HepG2 (cell line): Measurements from ENCODE around the gene ZFAND3. TPM values are rescaled to one million over a fixed set of nuclear protein-coding genes. Genes with fewer than 3 reads are reported as not detected.

Experiments
- ATAC-seq: fragments of 200-7000 bp; cut with Tn5 transposase; 3 replicates; pipeline ENCODE4 v1.9.1; 2020; ENCODE audit warnings: mild to moderate bottlenecking, moderate library complexity
- BruUV-seq: library from RNA; stranded (reverse); fragments of 400-500 nt; replicated peaks from 2 replicates; lab custom pipeline; 2021; lab: Mats Ljungman, UMichigan
- CTCF ChIA-PET: fragments of 300-600 bp; formaldehyde crosslinking; extraction: SDS; loops from one replicate; lab custom pipeline; 2021; ENCODE audit warnings: low total read pairs, inconsistent platforms, low intra/inter-chr PET ratio; lab: Yijun Ruan, JAX
- POLR2A ChIA-PET: fragments of 350-600 bp; sonication (Branson Sonifier 250); formaldehyde crosslinking; loops from one replicate; lab custom pipeline; 2020; ENCODE audit warnings: antibody characterized with exemption, inconsistent platforms; lab: Yijun Ruan, JAX
- DNase-seq: peaks from one replicate; pipeline ENCODE4 v3.0.0-alpha.2; 2015; ENCODE audit warnings: low spot score
- FAIRE-seq: peaks from 3 replicates; lab custom pipeline; 2011; peaks lifted over from hg19 to GRCh38; lab: Jason Lieb, UNC
- H2AFZ ChIP-seq: one replicate; pipeline ENCODE4 v1.6.1; 2011; ENCODE audit warnings: low read length, inconsistent platforms
- H3K27ac ChIP-seq: fragments of 300-600 bp; 3 replicates; pipeline ENCODE4 v1.8.0; 2011; ENCODE audit warnings: mixed run types, mild to moderate bottlenecking, mixed read lengths, low read length, inconsistent platforms; ENCODE audit not compliant: insufficient read depth; ENCODE audit errors: extremely low read length
- H3K27me3 ChIP-seq, 2 experiments: fragments of 200-600 bp in 1 of 2; 2 replicates in 1 of 2; 3 replicates in 1 of 2; pipeline versions ENCODE4 v1.6.0 to v1.8.0; 2011; ENCODE audit warnings: low read length in 2 of 2, mild to moderate bottlenecking in 2 of 2, moderate library complexity in 2 of 2, inconsistent platforms in 1 of 2; ENCODE audit not compliant: insufficient read depth in 2 of 2, control insufficient read depth in 1 of 2
- H3K36me3 ChIP-seq, 2 experiments: fragments of 200-600 bp in 1 of 2; replicated peaks in 1 of 2; 2 replicates in 1 of 2; 3 replicates in 1 of 2; pipeline versions ENCODE4 v1.5.1 to v1.8.0; 2011; ENCODE audit warnings: low read length in 2 of 2, inconsistent platforms in 1 of 2; ENCODE audit not compliant: insufficient read depth in 2 of 2, control insufficient read depth in 1 of 2
- H3K4me1 ChIP-seq: 2 replicates; pipeline ENCODE4 v1.5.1; 2012; ENCODE audit warnings: low read length, inconsistent platforms; ENCODE audit not compliant: insufficient read depth
- H3K4me2 ChIP-seq: 2 replicates; pipeline ENCODE4 v1.6.0; 2011; ENCODE audit warnings: low read depth, low read length, inconsistent platforms
- H3K4me3 ChIP-seq, 3 experiments: fragments of 200-600 bp in 1 of 3; sonication (generic), shearing (Covaris generic) in 1 of 3; replicated peaks in 1 of 3; 2 replicates each; pipeline ENCODE4 v1.5.1; 2011 to 2016; ENCODE audit warnings: low read length in 3 of 3, inconsistent platforms in 2 of 3, low read depth in 2 of 3, mild to moderate bottlenecking in 2 of 3, control low read depth in 1 of 3, mixed read lengths in 1 of 3; ENCODE audit not compliant: insufficient read depth in 1 of 3
- H3K79me2 ChIP-seq: one replicate; pipeline ENCODE4 v1.6.1; 2011; ENCODE audit warnings: low read length, inconsistent platforms; ENCODE audit not compliant: insufficient read depth
- H3K9ac ChIP-seq: 2 replicates; pipeline ENCODE4 v1.6.0; 2011; ENCODE audit warnings: mild to moderate bottlenecking, low read depth, low read length, inconsistent platforms; ENCODE audit not compliant: insufficient read depth
- H3K9me3 ChIP-seq: 2 replicates; pipeline ENCODE4 v1.5.1; 2012; ENCODE audit warnings: mild to moderate bottlenecking, low read length
- H4K20me1 ChIP-seq: 2 replicates; pipeline ENCODE4 v1.6.0; 2011; ENCODE audit warnings: inconsistent platforms, mild to moderate bottlenecking, low read length, moderate library complexity; ENCODE audit not compliant: insufficient read depth
- CEBPB ChIP-seq: IDR thresholded peaks from 2 replicates; pipeline ENCODE4 v1.6.1; 2011; ENCODE audit warnings: low read depth, low read length, improper control_type of control experiment, borderline replicate concordance
- GATAD1 ChIP-seq: IDR thresholded peaks from 2 replicates; pipeline ENCODE4 v1.6.1; 2016; ENCODE audit warnings: missing genetic modification reagents, missing compliant biosample characterization
- RBM22 ChIP-seq: fragments of 200-400 bp; formaldehyde crosslinking; optimal IDR thresholded peaks from 2 replicates; pipeline ENCODE3; 2017; ENCODE audit warnings: mild to moderate bottlenecking, low read length, moderate library complexity
- SIX4 ChIP-seq: sonication (generic); formaldehyde crosslinking; IDR thresholded peaks from 2 replicates; pipeline ENCODE4 v1.4.0; 2020; ENCODE audit warnings: missing genetic modification reagents
- ZNF451 ChIP-seq: sonication (generic); formaldehyde crosslinking; IDR thresholded peaks from 2 replicates; pipeline ENCODE4 v1.5.0; 2020; ENCODE audit warnings: mild to moderate bottlenecking, missing genetic modification reagents
- WGBS: methylation state at CpG from one replicate; pipeline ENCODE4 v1.1.6; 2017; ENCODE audit warnings: low lambda C conversion rate; 5-methylcytosine and 5-hydroxymethylcytosine counted together
- in situ Hi-C: cut with HindIII; loops from 2 replicates; pipeline ENCODE4 v1.10.0; 2017; ENCODE audit warnings: low pct_unique_long_range_greater_than_20kb; ENCODE audit not compliant: extremely low pct_ligation_motif_present
- intact Hi-C: fragments of 100-400 bp; cut with micrococcal nuclease; formaldehyde crosslinking; loops from one replicate; pipeline ENCODE4 v1.10.0; 2022; ENCODE audit not compliant: unreplicated experiment
- polyA plus RNA-seq, 8 experiments: library from polyadenylated mRNA; depleted of rRNA in 3 of 8; stranded (reverse) in 7 of 8; unstranded in 1 of 8; fragments of >200 nt; fragmentation: Illumina TruSeq in 4 of 8; extraction: Trizol in 4 of 8; gene quantifications; 2 replicates each; pipeline versions ENCODE4 v1.2.1 to v1.2.3, GENCODE V29; 2011 to 2016; ENCODE audit warnings: low read depth in 4 of 8, missing spikeins in 1 of 8, mixed read lengths in 1 of 8; ENCODE audit not compliant: insufficient read depth in 1 of 8
- total RNA-seq, 5 experiments: library from RNA; depleted of rRNA; stranded (reverse); fragments of >200 nt; fragmentation: Illumina TruSeq; extraction: Trizol; gene quantifications; 2 replicates each; pipeline ENCODE4 v1.2.3, GENCODE V29; 2016; ENCODE audit warnings: low read depth in 1 of 5

Gene ZFAND3
- total and polyA plus RNA-seq, 2 of the 13 experiments (the other 11 are each of a cell fraction or from before 2014, with no cell fraction given), result 16.4 to 17.1 TPM

GRCh38 chr6:38161331-38161730 lies 341.8 kb downstream of the ZFAND3 start:
- Histone ChIP-seq H3K4me1 (peaks cover 8% of the 10 kb centered on the region), H3K79me2 (no peaks in the 10 kb centered on the region), H3K27me3 (no peaks in the 10 kb centered on the region), H2AFZ (no peak overlapping the region), H3K36me3 (peaks cover 0 to 3% of the 10 kb centered on the region in 2 experiments; a peak in 2 of 5 replicates), H3K9me3 (no peaks in the 10 kb centered on the region), H3K4me2 (no peak overlapping the region), H3K4me3 (no peak overlapping the region), H3K27ac (no peak overlapping the region), H4K20me1 (no peaks in the 10 kb centered on the region), H3K9ac (no peak overlapping the region)
- in situ Hi-C loops (no loop called here), intact Hi-C loops (no loop called here)
- BruUV-seq, result no TSS peak
- DNase-seq (no peak), ATAC-seq (no peak), FAIRE-seq (no peak)
- CTCF ChIA-PET, result no interaction called here
- POLR2A ChIA-PET, result no interaction called here
- WGBS, result 95% methylated on average over 15 of the region's 15 CpGs
- TF ChIP-seq RBM22 (peak; percentile 23), SIX4 (CRISPR knock-in tag) (no peak), CEBPB (peak; percentile 7; the same call in 1 of the 2 replicates), ZNF451 (no peak)
- TF ChIP-seq, all 625 proteins: peak for 2

DNA sequence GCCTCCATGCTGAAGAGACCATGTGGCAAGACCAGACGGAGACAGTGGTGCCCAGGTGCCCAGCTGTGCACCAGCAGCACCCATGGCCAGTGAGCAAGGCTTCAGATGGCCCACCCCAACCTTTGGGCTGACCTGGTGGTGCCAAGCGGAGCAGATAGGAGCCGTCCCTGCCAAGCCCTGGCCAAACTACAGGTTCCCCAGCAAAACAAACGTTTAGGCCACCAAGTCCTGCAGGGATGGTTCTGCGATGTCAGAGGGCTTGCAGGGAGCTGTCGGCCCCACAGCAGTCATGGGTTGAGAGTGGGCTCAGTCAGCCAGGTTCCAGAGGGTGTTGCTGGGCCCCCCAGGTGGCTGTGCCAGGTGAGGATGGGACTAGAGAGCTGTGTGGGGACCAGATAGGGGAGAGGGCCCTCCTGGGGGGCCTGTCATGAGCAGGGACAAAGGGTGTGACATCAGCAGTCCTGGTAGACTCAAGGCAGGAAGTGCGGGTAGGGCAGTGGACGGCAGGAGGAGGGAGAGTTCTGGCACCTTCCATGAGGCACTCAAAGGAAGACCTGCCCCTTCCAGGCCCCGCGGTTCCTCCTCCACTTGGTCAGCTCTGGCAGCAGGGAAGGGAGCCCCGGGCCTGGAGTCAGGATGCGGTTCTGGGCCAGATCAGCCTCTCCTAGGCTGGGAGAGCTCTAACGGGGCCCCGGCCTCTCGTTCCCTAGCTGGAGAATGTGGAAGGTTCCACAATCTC lies 342.4 kb downstream of the ZFAND3 start:
- Histone ChIP-seq H4K20me1 (no peaks in the 10 kb centered on the region), H3K9me3 (no peaks in the 10 kb centered on the region), H3K79me2 (no peaks in the 10 kb centered on the region), H3K27ac (no peak overlapping the region), H3K4me1 (peaks cover 8% of the 10 kb centered on the region), H2AFZ (no peak overlapping the region), H3K36me3 (peaks cover 0 to 3% of the 10 kb centered on the region in 2 experiments; a peak in 2 of 5 replicates), H3K4me2 (no peak overlapping the region), H3K9ac (no peak overlapping the region), H3K4me3 (no peak overlapping the region), H3K27me3 (no peaks in the 10 kb centered on the region)
- ChIA-PET CTCF (no interaction called here), POLR2A (no interaction called here)
- 98% methylated on average over 14 of the region's 15 CpGs for WGBS
- peak; percentile 4; the same call in 2 of the 3 replicates for ATAC-seq
- DNase-seq, result no peak
- no peak for FAIRE-seq
- intact Hi-C loops (no loop called here), in situ Hi-C loops (no loop called here)
- no peak for TF ChIP-seq GATAD1 (CRISPR knock-in tag)
- peak; percentile 47 for TF ChIP-seq RBM22
- no TSS peak for BruUV-seq
